HG03342 (cell line): ENCODE results near the gene ULBP2.

Experiments
- ATAC-seq: cut with Tn5 transposase; IDR thresholded peaks from one replicate; pipeline ENCODE4 v1.9.1; 2021; ENCODE audit warnings: mild to moderate bottlenecking, moderate library complexity; ENCODE audit not compliant: unreplicated experiment

The ULBP2 gene

GRCh38 chr6:149995971-149996370 lies 54.2 kb downstream of the ULBP2 start:
- ATAC-seq: no peak
